Stimulated activated CD4-positive, alpha-beta T cell treated with anti-CD3 and anti-CD28 coated beads, Interleukin-1b, Interleukin-23, amount 100 ng/mL, for 24 hours (primary cell): ENCODE data around the gene UNG.

Source experiments
- DNase-seq, 4 experiments: peaks; one replicate each; pipeline ENCODE4 v3.0.0-alpha.2; 2020; ENCODE audit warnings: low read depth in 4 of 4, low spot score in 1 of 4

The UNG gene

DNA sequence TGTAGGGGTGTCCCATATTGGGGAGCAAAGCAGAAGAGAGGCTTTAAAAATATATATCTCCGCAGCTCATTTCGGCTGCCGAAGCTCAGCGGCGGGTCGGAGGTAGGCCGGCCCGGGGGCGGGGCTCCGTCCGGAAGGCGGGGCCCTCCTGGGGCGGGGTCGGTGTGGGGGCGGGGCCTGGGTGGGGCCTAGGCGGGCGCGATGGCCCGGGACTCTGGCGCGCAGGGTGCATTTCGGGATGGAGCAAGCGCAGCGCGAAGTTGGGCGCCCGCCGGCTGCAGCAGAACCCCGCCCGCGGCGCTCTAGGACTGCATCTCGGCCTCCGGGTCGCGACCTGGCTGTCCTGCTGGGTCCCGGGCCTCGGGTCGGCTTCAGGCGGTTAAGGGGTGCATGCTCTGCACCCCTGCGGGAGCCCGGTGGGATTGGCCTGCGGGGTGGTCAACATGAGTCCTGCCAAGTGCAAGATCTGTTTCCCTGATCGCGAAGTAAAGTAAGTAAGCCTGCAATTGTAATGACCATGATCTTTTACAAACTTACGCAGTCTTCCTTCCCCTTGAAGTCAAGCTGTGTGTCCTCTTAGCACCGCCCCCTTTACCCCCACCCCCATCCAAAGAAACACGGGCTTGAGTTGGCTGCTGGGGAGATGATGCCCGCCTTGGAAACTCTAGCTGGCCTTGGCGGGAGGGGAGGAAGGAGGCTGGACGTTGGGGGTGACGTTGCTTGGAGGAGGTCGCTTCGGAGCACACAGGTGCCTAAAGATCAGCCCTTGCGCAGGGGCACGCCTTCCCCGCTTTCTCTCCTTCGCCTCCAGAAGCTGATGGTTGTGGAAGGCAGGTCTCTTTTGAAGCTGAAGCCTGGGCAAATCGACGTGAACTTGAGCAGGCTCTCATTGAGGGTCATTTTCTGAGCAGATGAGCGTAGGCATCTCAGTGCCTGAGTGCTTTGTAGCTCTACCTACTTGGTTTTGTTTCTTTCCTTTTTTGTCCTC is 57.3 kb downstream of the UNG start:
- peak; percentile 51 to 82 (median 70) for DNase-seq

DNA sequence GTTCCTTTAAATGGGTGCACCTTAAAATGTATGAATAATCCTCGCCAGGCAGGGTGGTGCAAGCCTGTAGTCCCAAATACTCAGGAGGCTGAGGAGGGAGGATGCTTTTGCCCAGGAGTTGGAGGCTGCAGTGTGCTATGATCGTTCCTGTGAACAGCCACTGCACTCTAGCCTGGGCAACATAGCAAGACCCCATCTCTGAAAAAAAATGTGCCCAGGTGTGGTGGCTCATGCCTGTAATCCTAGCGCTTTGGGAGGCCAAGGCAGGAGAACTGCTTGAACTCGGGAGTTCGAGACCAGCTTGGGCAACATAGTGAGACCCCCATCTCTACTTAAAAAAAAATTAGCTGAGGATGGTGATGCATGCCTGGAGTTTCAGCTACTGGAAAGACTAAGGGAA is 58.6 kb downstream of the UNG start:
- no peak for DNase-seq

GRCh38 chr12:109156586-109156985 is 59.2 kb downstream of the UNG start:
- DNase-seq: no peak

DNA sequence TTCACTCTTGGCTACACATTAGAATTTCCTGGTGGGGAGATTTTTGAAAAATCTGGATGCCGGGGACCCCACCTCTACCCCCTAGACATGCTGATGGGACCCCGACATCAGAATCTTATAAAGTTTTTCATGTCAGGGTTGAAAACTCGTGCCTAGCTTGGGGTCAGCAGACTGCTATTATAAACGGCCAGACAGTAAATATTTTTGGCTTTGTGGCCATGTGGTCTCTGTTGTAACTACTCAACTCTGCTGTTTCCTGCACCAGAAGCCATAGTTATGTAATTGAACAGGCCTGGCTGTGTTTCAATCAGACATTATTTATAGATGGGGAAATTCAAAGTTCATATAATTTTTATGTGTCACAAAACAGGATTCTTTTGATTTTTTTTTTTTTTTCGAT is 60.6 kb downstream of the UNG start:
- no peak for DNase-seq

- DNase-seq: no peak
Measured at GRCh38 chr12:109160433-109160832, 63.0 kb downstream of the UNG start.
